GM18907 (cell line): ENCODE measurements around the gene CNTNAP2.
"Not testable (repeated sequence)": the region's sequence is repeated elsewhere in the genome, so short reads cannot be mapped to it uniquely, and the experiment has no call there.

Experiments used
- ATAC-seq: cut with Tn5 transposase; IDR thresholded peaks from one replicate; pipeline ENCODE4 v1.9.1; 2021; ENCODE audit warnings: mild to moderate bottlenecking, moderate library complexity; ENCODE audit not compliant: unreplicated experiment

Gene CNTNAP2

GRCh38 chr7:148042935-148043631 is 1926.5 kb downstream of the CNTNAP2 start:
- no peak for ATAC-seq

- ATAC-seq, result no peak
Measured at GRCh38 chr7:148044173-148044572, 1927.6 kb downstream of the CNTNAP2 start.

- no peak for ATAC-seq
Measured at GRCh38 chr7:148045521-148045920, 1928.9 kb downstream of the CNTNAP2 start.

GRCh38 chr7:148049068-148049467 is 1932.5 kb downstream of the CNTNAP2 start:
- ATAC-seq, result no peak

GRCh38 chr7:148050492-148051158 is 1934.0 kb downstream of the CNTNAP2 start:
- no peak for ATAC-seq

GRCh38 chr7:148056406-148056805 is 1939.8 kb downstream of the CNTNAP2 start:
- ATAC-seq, result no peak

GRCh38 chr7:148058092-148058491 is 1941.5 kb downstream of the CNTNAP2 start:
- ATAC-seq, result no peak

GRCh38 chr7:148058753-148059152 is 1942.2 kb downstream of the CNTNAP2 start:
- no peak for ATAC-seq

GRCh38 chr7:148060724-148061123 is 1944.1 kb downstream of the CNTNAP2 start:
- ATAC-seq, result peak; percentile 88

GRCh38 chr7:148078111-148078510 is 1961.5 kb downstream of the CNTNAP2 start:
- ATAC-seq, result not testable (repeated sequence)

GRCh38 chr7:148079206-148080080 is 1962.8 kb downstream of the CNTNAP2 start:
- ATAC-seq, result no peak

GRCh38 chr7:148083448-148083847 is 1966.8 kb downstream of the CNTNAP2 start:
- ATAC-seq, result no peak

- no peak for ATAC-seq
Measured at GRCh38 chr7:148084138-148084537, 1967.5 kb downstream of the CNTNAP2 start.

GRCh38 chr7:148091882-148092281 is 1975.3 kb downstream of the CNTNAP2 start:
- no peak for ATAC-seq

- no peak for ATAC-seq
Measured at GRCh38 chr7:148093375-148094166, 1977.0 kb downstream of the CNTNAP2 start.

- ATAC-seq, result no peak
Measured at GRCh38 chr7:148095066-148095465, 1978.5 kb downstream of the CNTNAP2 start.

GRCh38 chr7:148104136-148104716 is 1987.6 kb downstream of the CNTNAP2 start:
- no peak for ATAC-seq

- ATAC-seq, result no peak
Measured at GRCh38 chr7:148104924-148105323, 1988.3 kb downstream of the CNTNAP2 start.

GRCh38 chr7:148105853-148106252 is 1989.3 kb downstream of the CNTNAP2 start:
- no peak for ATAC-seq

GRCh38 chr7:148107443-148108127 is 1991.0 kb downstream of the CNTNAP2 start:
- ATAC-seq, result no peak
